IMR-90 (cell line): ENCODE measurements around the gene PTGR3. TPM values are rescaled to one million over a fixed set of nuclear protein-coding genes. Genes with fewer than 3 reads are reported as not detected.

ENCODE experiments used
- ATAC-seq: fragments of 200-7000 bp; cut with Tn5 transposase; 2 replicates; pipeline ENCODE4 v1.9.1; 2020; ENCODE audit warnings: low read depth, mild to moderate bottlenecking, moderate library complexity
- BruUV-seq: library from RNA; stranded (reverse); fragments of 400-500 nt; replicated peaks from 2 replicates; lab custom pipeline; 2021; lab: Mats Ljungman, UMichigan
- CTCF ChIA-PET: fragments of 300-600 bp; formaldehyde crosslinking; extraction: SDS; loops from one replicate; lab custom pipeline; 2021; ENCODE audit warnings: antibody characterized with exemption; lab: Yijun Ruan, JAX
- POLR2A ChIA-PET: fragments of 300-600 bp; sonication (Branson Sonifier 250); formaldehyde crosslinking; loops from one replicate; lab custom pipeline; 2022; ENCODE audit warnings: antibody characterized with exemption; ENCODE audit not compliant: unreplicated experiment; lab: Charles Lee
- DNase-seq: peaks from one replicate; pipeline ENCODE4 v3.0.0; 2013
- H2AFZ ChIP-seq: replicated peaks from 2 replicates; pipeline ENCODE3; 2013; ENCODE audit warnings: low read length, mild to moderate bottlenecking; ENCODE audit not compliant: poor library complexity
- H2AK5ac ChIP-seq: 2 replicates; pipeline ENCODE4 v1.6.1; 2013; ENCODE audit warnings: low read depth, low read length, inconsistent platforms
- H2AK9ac ChIP-seq: replicated peaks from 2 replicates; pipeline ENCODE3; 2013; ENCODE audit warnings: mild to moderate bottlenecking, low read depth, low read length, moderate library complexity; ENCODE audit not compliant: poor library complexity
- H2BK120ac ChIP-seq: 2 replicates; pipeline ENCODE4 v1.6.1; 2013; ENCODE audit warnings: low read depth, low read length, inconsistent platforms
- H2BK15ac ChIP-seq: 3 replicates; pipeline ENCODE4 v1.6.1; 2013; ENCODE audit warnings: low read depth, low read length, inconsistent platforms
- H2BK20ac ChIP-seq: 2 replicates; pipeline ENCODE4 v1.6.1; 2013; ENCODE audit warnings: low read depth, mild to moderate bottlenecking, inconsistent platforms, low read length, moderate library complexity
- H2BK5ac ChIP-seq: 2 replicates; pipeline ENCODE4 v1.6.1; 2013; ENCODE audit warnings: mild to moderate bottlenecking, low read depth, low read length, inconsistent platforms; ENCODE audit not compliant: poor library complexity, severe bottlenecking
- H3K14ac ChIP-seq: replicated peaks from 2 replicates; pipeline ENCODE4 v1.6.1; 2013; ENCODE audit warnings: low read depth, low read length, inconsistent platforms
- H3K18ac ChIP-seq: 2 replicates; pipeline ENCODE4 v1.6.1; 2013; ENCODE audit warnings: low read depth, low read length, control low read depth
- H3K23ac ChIP-seq: 2 replicates; pipeline ENCODE4 v1.6.1; 2013; ENCODE audit warnings: low read depth, low read length, inconsistent platforms
- H3K27ac ChIP-seq: 2 replicates; pipeline ENCODE4 v1.5.1; 2013; ENCODE audit warnings: mild to moderate bottlenecking, control low read depth, low read length; ENCODE audit not compliant: insufficient read depth
- H3K27me3 ChIP-seq: 2 replicates; pipeline ENCODE4 v1.6.1; 2013; ENCODE audit warnings: low read length; ENCODE audit not compliant: control insufficient read depth, insufficient read depth
- H3K36me3 ChIP-seq: 2 replicates; pipeline ENCODE4 v1.6.1; 2013; ENCODE audit warnings: low read length, mixed read lengths; ENCODE audit not compliant: control insufficient read depth, insufficient read depth
- H3K4ac ChIP-seq: 2 replicates; pipeline ENCODE4 v1.6.1; 2013; ENCODE audit warnings: low read depth, low read length, inconsistent platforms
- H3K4me1 ChIP-seq: 2 replicates; pipeline ENCODE4 v1.6.1; 2013; ENCODE audit warnings: low read length, mixed read lengths; ENCODE audit not compliant: control insufficient read depth, insufficient read depth
- H3K4me2 ChIP-seq: 2 replicates; pipeline ENCODE4 v1.6.1; 2013; ENCODE audit warnings: low read depth, mild to moderate bottlenecking, control low read depth, low read length, moderate library complexity
- H3K4me3 ChIP-seq: 2 replicates; pipeline ENCODE4 v1.5.1; 2013; ENCODE audit warnings: low read depth, mild to moderate bottlenecking, control low read depth, low read length, moderate library complexity; ENCODE audit not compliant: insufficient read depth
- H3K56ac ChIP-seq: 2 replicates; pipeline ENCODE4 v1.6.1; 2013; ENCODE audit warnings: low read length, inconsistent platforms; ENCODE audit not compliant: insufficient read depth; ENCODE audit errors: extremely low read depth
- H3K79me1 ChIP-seq, 2 experiments: 2 replicates each; pipeline ENCODE4 v1.6.1; 2013; ENCODE audit warnings: low read length in 2 of 2, inconsistent platforms in 1 of 2, low read depth in 1 of 2
- H3K9ac ChIP-seq: 2 replicates; pipeline ENCODE4 v1.6.1; 2013; ENCODE audit warnings: low read depth, low read length, control low read depth
- H3K9me1 ChIP-seq: 2 replicates; pipeline ENCODE4 v1.6.1; 2013; ENCODE audit warnings: low read length, inconsistent platforms; ENCODE audit not compliant: insufficient read depth
- H3K9me3 ChIP-seq: 2 replicates; pipeline ENCODE4 v1.6.1; 2013; ENCODE audit warnings: low read length; ENCODE audit not compliant: control insufficient read depth, insufficient read depth
- H4K20me1 ChIP-seq: 2 replicates; pipeline ENCODE4 v1.6.1; 2013; ENCODE audit warnings: low read length, inconsistent platforms; ENCODE audit not compliant: insufficient read depth
- H4K5ac ChIP-seq: 2 replicates; pipeline ENCODE4 v1.6.1; 2013; ENCODE audit warnings: mild to moderate bottlenecking, low read depth, low read length, control low read depth
- H4K8ac ChIP-seq, 2 experiments: 2 replicates each; pipeline ENCODE4 v1.6.1; 2013; ENCODE audit warnings: low read depth in 2 of 2, low read length in 2 of 2, control low read depth in 1 of 2, inconsistent platforms in 1 of 2
- H4K91ac ChIP-seq: 2 replicates; pipeline ENCODE4 v1.6.1; 2013; ENCODE audit warnings: low read depth, low read length, inconsistent platforms; ENCODE audit not compliant: insufficient read depth
- BHLHE40 ChIP-seq: fragments of 150-350 bp; IDR thresholded peaks from 2 replicates; pipeline ENCODE4 v1.6.1; 2016; ENCODE audit warnings: mild to moderate bottlenecking, low read depth, low read length
- CEBPB ChIP-seq: IDR thresholded peaks from 2 replicates; pipeline ENCODE4 v1.6.1; 2012; ENCODE audit warnings: low read depth, low read length, improper control_type of control experiment
- CHD1 ChIP-seq: IDR thresholded peaks from 2 replicates; pipeline ENCODE4 v1.6.1; 2012; ENCODE audit warnings: low read depth, low read length, improper control_type of control experiment
- ELK1 ChIP-seq: fragments of 150-350 bp; IDR thresholded peaks from 2 replicates; pipeline ENCODE4 v1.6.1; 2016; ENCODE audit warnings: low read depth, mild to moderate bottlenecking, low read length, moderate library complexity, borderline replicate concordance
- FOS ChIP-seq: fragments of 150-350 bp; IDR thresholded peaks from 2 replicates; pipeline ENCODE4 v1.6.1; 2016; ENCODE audit warnings: low read depth, low read length
- MAFK ChIP-seq: IDR thresholded peaks from 2 replicates; pipeline ENCODE4 v1.6.1; 2012; ENCODE audit warnings: low read depth, low read length, improper control_type of control experiment
- MAZ ChIP-seq: IDR thresholded peaks from 2 replicates; pipeline ENCODE4 v1.6.1; 2012; ENCODE audit warnings: low read depth, mild to moderate bottlenecking, low read length, improper control_type of control experiment, moderate library complexity, borderline replicate concordance
- MXI1 ChIP-seq: IDR thresholded peaks from 2 replicates; pipeline ENCODE4 v1.6.1; 2012; ENCODE audit warnings: low read depth, mild to moderate bottlenecking, low read length, moderate library complexity, borderline replicate concordance
- NFE2L2 ChIP-seq: fragments of 150-350 bp; IDR thresholded peaks from 2 replicates; pipeline ENCODE4 v1.6.1; 2016; ENCODE audit warnings: low read depth, mild to moderate bottlenecking, low read length
- POLR2A ChIP-seq: IDR thresholded peaks from 2 replicates; pipeline ENCODE4 v1.6.1; 2012; ENCODE audit warnings: mild to moderate bottlenecking, low read depth, low read length
- RAD21 ChIP-seq: IDR thresholded peaks from 2 replicates; pipeline ENCODE4 v1.6.1; 2012; ENCODE audit warnings: low read length, improper control_type of control experiment
- RCOR1 ChIP-seq: IDR thresholded peaks from 2 replicates; pipeline ENCODE4 v1.6.1; 2012; ENCODE audit warnings: mild to moderate bottlenecking, low read length, improper control_type of control experiment; ENCODE audit not compliant: insufficient replicate concordance
- RFX5 ChIP-seq: IDR thresholded peaks from 2 replicates; pipeline ENCODE4 v1.8.0; 2012; ENCODE audit warnings: low read depth, mild to moderate bottlenecking, low read length, moderate library complexity
- WGBS, 2 experiments: methylation state at CpG; one replicate each; pipeline versions ENCODE4 v1.1.5 to v1.1.7; 2013; ENCODE audit warnings: missing lambda C conversion rate in 2 of 2; ENCODE audit not compliant: insufficient read length in 1 of 2; ENCODE audit errors: extremely low coverage in 2 of 2; 5-methylcytosine and 5-hydroxymethylcytosine counted together
- dilution Hi-C: fragments of 300-500 bp; cut with HindIII; formaldehyde crosslinking; loops from one replicate; pipeline ENCODE4 v1.14.3; 2018; ENCODE audit warnings: low sequenced_read_pairs; ENCODE audit not compliant: unreplicated experiment
- in situ Hi-C: fragments of 300-500 bp; cut with MboI; formaldehyde crosslinking; loops from 3 replicates; pipeline ENCODE4 v1.14.3; 2019; ENCODE audit warnings: low sequenced_read_pairs, inconsistent platforms, mixed read lengths
- intact Hi-C: fragments of 100-400 bp; cut with micrococcal nuclease; formaldehyde crosslinking; loops from 2 replicates; pipeline ENCODE4 v1.10.0; 2022
- polyA plus RNA-seq, 3 experiments: library from polyadenylated mRNA; depleted of rRNA; stranded (reverse); fragments of >200 nt; gene quantifications; 2 replicates each; pipeline ENCODE4 v1.2.3, GENCODE V29; 2012; ENCODE audit warnings: low replicate concordance in 1 of 3
- total RNA-seq: library from RNA; depleted of rRNA; stranded (reverse); fragments of >200 nt; gene quantifications from 2 replicates; pipeline ENCODE4 v1.2.3, GENCODE V29; 2012
- TF ChIP-seq, protein P1 (sequence below): conservative IDR thresholded peaks from 2 replicates; pipeline ENCODE4 v1.5.1; 2012; ENCODE audit warnings: mild to moderate bottlenecking, low read depth, low read length, improper control_type of control experiment

The PTGR3 gene
- total and polyA plus RNA-seq, 2 of the 4 experiments (the other 2 are of a cell fraction): 16.1 to 26.4 TPM

- Histone ChIP-seq H4K20me1 (peaks cover under 1% of the 10 kb centered on the region; the same call in 1 of the 2 replicates), H3K23ac (peak overlapping the region; percentile 88), H3K9me3 (no peaks in the 10 kb centered on the region), H3K18ac (peak overlapping the region; percentile 48; the same call in 1 of the 2 replicates), H2BK20ac (0 out of 2 replicates have a peak overlapping the region, but pooled peaks have one; percentile 4), H3K4me2 (peak overlapping the region; percentile 86), H2AK5ac (peak overlapping the region; percentile 27; the same call in 1 of the 2 replicates), H4K8ac (peak overlapping the region in 1 of 2 experiments; percentile 64; a peak in 2 of 4 replicates), H3K79me1 (peaks cover 8 to 31% of the 10 kb centered on the region in 2 experiments), H3K9ac (peak overlapping the region; percentile 85), H3K9me1 (no peaks in the 10 kb centered on the region), H3K14ac (peak overlapping the region; percentile 85), H2AFZ (peak overlapping the region; percentile 88), H3K27ac (peak overlapping the region; percentile 98), H3K4me3 (peak overlapping the region; percentile 90), H2AK9ac (peak overlapping the region; percentile 59), H2BK120ac (peak overlapping the region; percentile 56), H3K56ac (peak overlapping the region; percentile 56; the same call in 1 of the 2 replicates), H3K27me3 (no peaks in the 10 kb centered on the region), H4K91ac (peak overlapping the region; percentile 41), H4K5ac (no peak overlapping the region), H3K4ac (peak overlapping the region; percentile 83), H2BK5ac (peak overlapping the region; percentile 91), H3K36me3 (no peaks in the 10 kb centered on the region), H2BK15ac (no peak overlapping the region), H3K4me1 (peaks cover 8% of the 10 kb centered on the region)
- BruUV-seq: TSS peak; percentile 23
- DNase-seq (peak; percentile 73), ATAC-seq (no peak)
- dilution Hi-C loops: no loop called here
- ChIA-PET CTCF (no interaction called here), POLR2A (interaction anchor here (0.6 to 0.7 kb wide), 2 partner anchors 92 to 280 kb away, joined by 3 read pairs; no protein-coding TSS in a partner anchor)
- intact Hi-C loops: loop anchor here (1.0 to 10.0 kb wide), 9 partner anchors 39 to 1140 kb away; no protein-coding TSS in a partner anchor
- in situ Hi-C loops: loop anchor here (5.0 to 25.0 kb wide), 2 partner anchors 275 to 1155 kb away; no protein-coding TSS in a partner anchor
- 0% methylated on average over 19 of the region's 26 CpGs; no CpG with 5 or more reads in 1 of the 2 experiments for WGBS, 2 experiments
- TF ChIP-seq NFE2L2: no peak
- TF ChIP-seq, protein P1, sequence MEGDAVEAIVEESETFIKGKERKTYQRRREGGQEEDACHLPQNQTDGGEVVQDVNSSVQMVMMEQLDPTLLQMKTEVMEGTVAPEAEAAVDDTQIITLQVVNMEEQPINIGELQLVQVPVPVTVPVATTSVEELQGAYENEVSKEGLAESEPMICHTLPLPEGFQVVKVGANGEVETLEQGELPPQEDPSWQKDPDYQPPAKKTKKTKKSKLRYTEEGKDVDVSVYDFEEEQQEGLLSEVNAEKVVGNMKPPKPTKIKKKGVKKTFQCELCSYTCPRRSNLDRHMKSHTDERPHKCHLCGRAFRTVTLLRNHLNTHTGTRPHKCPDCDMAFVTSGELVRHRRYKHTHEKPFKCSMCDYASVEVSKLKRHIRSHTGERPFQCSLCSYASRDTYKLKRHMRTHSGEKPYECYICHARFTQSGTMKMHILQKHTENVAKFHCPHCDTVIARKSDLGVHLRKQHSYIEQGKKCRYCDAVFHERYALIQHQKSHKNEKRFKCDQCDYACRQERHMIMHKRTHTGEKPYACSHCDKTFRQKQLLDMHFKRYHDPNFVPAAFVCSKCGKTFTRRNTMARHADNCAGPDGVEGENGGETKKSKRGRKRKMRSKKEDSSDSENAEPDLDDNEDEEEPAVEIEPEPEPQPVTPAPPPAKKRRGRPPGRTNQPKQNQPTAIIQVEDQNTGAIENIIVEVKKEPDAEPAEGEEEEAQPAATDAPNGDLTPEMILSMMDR: no peak
- TF ChIP-seq MAFK: no peak
- no peak for TF ChIP-seq RCOR1
- no peak for TF ChIP-seq ELK1
- TF ChIP-seq MXI1: peak; percentile 76; the same call in 1 of the 2 replicates
- TF ChIP-seq BHLHE40: no peak; the same call in 1 of the 2 replicates
- peak; percentile 19; the same call in 1 of the 2 replicates for TF ChIP-seq POLR2A
- no peak for TF ChIP-seq CEBPB
- no peak for TF ChIP-seq FOS
- no peak for TF ChIP-seq RAD21
- TF ChIP-seq RFX5: no peak
- no peak for TF ChIP-seq MAZ
- no peak for TF ChIP-seq CHD1
These were observed 1.4 kb downstream of the PTGR3 start for GRCh38 chr18:75207310-75208154.
